OCI-LY7 (cell line): ENCODE data around the gene KLHL13.

ENCODE experiments used
- EZH2phosphoT487 ChIP-seq: fragments of 200-600 bp; sonication (generic); IDR thresholded peaks from 2 replicates; pipeline ENCODE4 v1.6.1; 2018; ENCODE audit warnings: low read depth, borderline replicate concordance, mild to moderate bottlenecking, mixed run types, antibody characterized with exemption, low read length, moderate library complexity, mixed read lengths
- TF ChIP-seq, protein P1 (sequence below): fragments of 200-600 bp; sonication (generic); conservative IDR thresholded peaks from 2 replicates; pipeline ENCODE4 v1.5.1; 2014; ENCODE audit warnings: mild to moderate bottlenecking, antibody characterized with exemption, low read length, moderate library complexity, mixed read lengths

DNA sequence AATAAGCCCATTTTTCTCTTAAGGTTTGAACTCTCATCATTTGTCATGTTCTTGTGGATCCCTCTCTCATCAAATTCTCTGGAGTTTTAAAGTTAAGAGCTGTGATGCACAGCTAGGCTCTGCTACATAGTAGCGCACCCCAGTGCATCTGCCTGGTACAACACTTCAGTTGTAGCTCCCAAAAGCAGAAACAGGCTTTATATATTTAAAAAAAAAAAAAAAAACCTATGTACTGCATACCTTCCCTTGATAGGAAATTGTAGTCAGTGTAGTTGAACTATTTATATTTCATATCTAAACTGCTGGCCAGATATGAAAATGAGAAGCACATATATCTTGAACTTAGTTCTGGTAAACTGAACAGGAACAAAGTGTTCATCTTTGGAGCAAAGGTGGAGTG, 131.4 kb downstream of the KLHL13 start:
- TF ChIP-seq, protein P1, sequence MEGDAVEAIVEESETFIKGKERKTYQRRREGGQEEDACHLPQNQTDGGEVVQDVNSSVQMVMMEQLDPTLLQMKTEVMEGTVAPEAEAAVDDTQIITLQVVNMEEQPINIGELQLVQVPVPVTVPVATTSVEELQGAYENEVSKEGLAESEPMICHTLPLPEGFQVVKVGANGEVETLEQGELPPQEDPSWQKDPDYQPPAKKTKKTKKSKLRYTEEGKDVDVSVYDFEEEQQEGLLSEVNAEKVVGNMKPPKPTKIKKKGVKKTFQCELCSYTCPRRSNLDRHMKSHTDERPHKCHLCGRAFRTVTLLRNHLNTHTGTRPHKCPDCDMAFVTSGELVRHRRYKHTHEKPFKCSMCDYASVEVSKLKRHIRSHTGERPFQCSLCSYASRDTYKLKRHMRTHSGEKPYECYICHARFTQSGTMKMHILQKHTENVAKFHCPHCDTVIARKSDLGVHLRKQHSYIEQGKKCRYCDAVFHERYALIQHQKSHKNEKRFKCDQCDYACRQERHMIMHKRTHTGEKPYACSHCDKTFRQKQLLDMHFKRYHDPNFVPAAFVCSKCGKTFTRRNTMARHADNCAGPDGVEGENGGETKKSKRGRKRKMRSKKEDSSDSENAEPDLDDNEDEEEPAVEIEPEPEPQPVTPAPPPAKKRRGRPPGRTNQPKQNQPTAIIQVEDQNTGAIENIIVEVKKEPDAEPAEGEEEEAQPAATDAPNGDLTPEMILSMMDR = no peak
- TF ChIP-seq EZH2phosphoT487 = no peak
